K562 (cell line): ENCODE measurements around the gene ZNF442. TPM values are rescaled to one million over a fixed set of nuclear protein-coding genes. Genes with fewer than 3 reads are reported as not detected.

Experiments used
- ARID2 ChIP-seq: fragments of 450-650 bp; IDR thresholded peaks from 2 replicates; pipeline ENCODE4 v1.6.1; 2017; ENCODE audit warnings: antibody characterized with exemption, mild to moderate bottlenecking
- ATF7 ChIP-seq: fragments of 450-650 bp; IDR thresholded peaks from 2 replicates; pipeline ENCODE4 v1.7.1; 2014; ENCODE audit warnings: mild to moderate bottlenecking, moderate library complexity
- DPF2 ChIP-seq: fragments of 450-650 bp; IDR thresholded peaks from 2 replicates; pipeline ENCODE4 v1.6.1; 2016
- ERF ChIP-seq: fragments of 450-650 bp; formaldehyde crosslinking; IDR thresholded peaks from 2 replicates; pipeline ENCODE4 v1.4.0; 2020; ENCODE audit warnings: mild to moderate bottlenecking, mixed read lengths
- FOXP4 ChIP-seq: sonication (generic); formaldehyde crosslinking; IDR thresholded peaks from 2 replicates; pipeline ENCODE4 v1.8.0; 2022; ENCODE audit warnings: mild to moderate bottlenecking, missing genetic modification reagents, borderline replicate concordance
- KDM5B ChIP-seq: fragments of 200-600 bp; sonication (generic); IDR thresholded peaks from 2 replicates; pipeline ENCODE4 v1.6.1; 2012; ENCODE audit warnings: low read depth, mild to moderate bottlenecking, moderate library complexity, low read length, control low read depth, inconsistent platforms; ENCODE audit not compliant: insufficient replicate concordance
- MCM2 ChIP-seq: fragments of 450-650 bp; IDR thresholded peaks from 2 replicates; pipeline ENCODE4 v1.6.1; 2017; ENCODE audit warnings: low read depth, mild to moderate bottlenecking
- NCOA2 ChIP-seq, 2 experiments: fragments of 450-650 bp; IDR thresholded peaks; 2 replicates each; pipeline ENCODE4 v1.6.1; 2018; ENCODE audit warnings: mild to moderate bottlenecking in 2 of 2, moderate library complexity in 1 of 2; ENCODE audit not compliant: partially characterized antibody in 2 of 2
- PHF21A ChIP-seq: fragments of 450-650 bp; IDR thresholded peaks from 2 replicates; pipeline ENCODE4 v1.6.1; 2017; ENCODE audit warnings: low read depth, borderline replicate concordance
- SNAPC5 ChIP-seq: fragments of 250-450 bp; sonication (Bioruptor Pico); IDR thresholded peaks from 2 replicates; pipeline ENCODE4 v1.8.0; 2021; ENCODE audit warnings: moderate library complexity, mild to moderate bottlenecking, inconsistent platforms
- TFAP4 ChIP-seq: sonication (generic); formaldehyde crosslinking; IDR thresholded peaks from 2 replicates; pipeline ENCODE4 v1.8.0; 2022; ENCODE audit warnings: missing genetic modification reagents, mild to moderate bottlenecking, moderate library complexity, borderline replicate concordance
- UBTF ChIP-seq, 2 experiments: IDR thresholded peaks; 2 replicates each; pipeline ENCODE4 v1.6.1; 2012; ENCODE audit warnings: improper control_type of control experiment in 2 of 2, low read depth in 2 of 2, low read length in 2 of 2, borderline replicate concordance in 1 of 2
- ZC3H8 ChIP-seq: fragments of 450-650 bp; IDR thresholded peaks from 2 replicates; pipeline ENCODE4 v1.6.1; 2017
- ZNF232 ChIP-seq: sonication (generic); formaldehyde crosslinking; IDR thresholded peaks from 2 replicates; pipeline ENCODE4 v1.8.0; 2022; ENCODE audit warnings: mild to moderate bottlenecking, missing genetic modification reagents
- ZNF253 ChIP-seq: fragments of 250-450 bp; sonication (Bioruptor Pico); conservative IDR thresholded peaks from 2 replicates; pipeline ENCODE4 v1.6.1; 2021; ENCODE audit warnings: mild to moderate bottlenecking
- ZNF311 ChIP-seq: fragments of 250-450 bp; sonication (Bioruptor Pico); IDR thresholded peaks from 2 replicates; pipeline ENCODE4 v1.4.0; 2020; ENCODE audit warnings: mild to moderate bottlenecking, moderate library complexity
- ZNF609 ChIP-seq: sonication (generic); formaldehyde crosslinking; IDR thresholded peaks from 2 replicates; pipeline ENCODE4 v1.8.1; 2023; ENCODE audit warnings: missing genetic modification reagents, mild to moderate bottlenecking, borderline replicate concordance
- polyA plus RNA-seq, 8 experiments: library from polyadenylated mRNA; depleted of rRNA in 4 of 8; stranded (reverse) in 5 of 8; unstranded in 3 of 8; fragments of >200 nt; fragmentation: Nextera tagmentation in 2 of 8; fragmentation: Illumina TruSeq in 1 of 8; extraction: Ambion mirVana in 2 of 8; extraction: Trizol in 1 of 8; gene quantifications; 2 replicates each; pipeline versions ENCODE4 v1.2.1 to v1.2.3, GENCODE V29; 2011 to 2014; ENCODE audit warnings: inconsistent platforms in 1 of 8, missing spikeins in 1 of 8
- total RNA-seq, 7 experiments: library from RNA; depleted of rRNA in 6 of 7; stranded (reverse); fragments of >200 nt in 6 of 7; fragmentation: Illumina TruSeq in 2 of 7; extraction: Trizol in 2 of 7; gene quantifications; 2 replicates each; pipeline versions ENCODE4 v1.2.1 to v1.2.3, GENCODE V29; 2011 to 2021; ENCODE audit warnings: low replicate concordance in 1 of 7

ZNF442 gene
- total and polyA plus RNA-seq, 9 of the 15 experiments (the other 6 are each of a cell fraction or from before 2014, with no cell fraction given), result 1.7 to 7.0 (median 4.1) TPM

- TF ChIP-seq UBTF (IDR thresholded peaks at IDR 0.05; ENCODE audit: borderline replicate concordance in 1 of 2, low read depth in 2 of 2, low read length in 2 of 2) (0 out of 4 replicates have a peak, but pooled peaks of 1 of the 2 experiments have one; percentile 26), ZNF311 (CRISPR knock-in tag) (no peak), PHF21A (0 out of 2 replicates have a peak, but pooled peaks have one; percentile 49), ARID2 (no peak), ATF7 (peak; percentile 53; the same call in 1 of the 2 replicates), FOXP4 (CRISPR knock-in tag) (no peak), MCM2 (no peak), ZC3H8 (no peak), ZNF609 (CRISPR knock-in tag) (no peak), ERF (CRISPR knock-in tag) (peak; percentile 40; the same call in 1 of the 2 replicates), DPF2 (no peak), ZNF253 (no peak), NCOA2 (IDR thresholded peaks at IDR 0.05; ENCODE audit: partially characterized antibody in 2 of 2) (no peak), ZNF232 (CRISPR knock-in tag) (no peak), KDM5B (peak; percentile 35), TFAP4 (CRISPR knock-in tag) (peak; percentile 98), SNAPC5 (CRISPR knock-in tag) (no peak)
Observed at GRCh38 chr19:12400633-12401502, 35.4 kb upstream of the ZNF442 start, which contains the start of gene ZNF799 (continued).
